HG03565 (cell line): ENCODE measurements around the gene PROM2.
"Not testable (repeated sequence)": the region's sequence is repeated elsewhere in the genome, so short reads cannot be mapped to it uniquely, and the experiment has no call there.

Experiments used
- ATAC-seq: cut with Tn5 transposase; IDR thresholded peaks from one replicate; pipeline ENCODE4 v1.9.1; 2021; ENCODE audit warnings: mild to moderate bottlenecking, moderate library complexity; ENCODE audit not compliant: unreplicated experiment

Gene PROM2

GRCh38 chr2:95269036-95269680 lies 5.1 kb upstream of the PROM2 start:
- no peak for ATAC-seq

GRCh38 chr2:95269745-95270144 lies 4.5 kb upstream of the PROM2 start:
- not testable (repeated sequence) for ATAC-seq

GRCh38 chr2:95270541-95271081 lies 3.6 kb upstream of the PROM2 start:
- ATAC-seq: no peak

GRCh38 chr2:95271381-95271971 lies 2.8 kb upstream of the PROM2 start:
- no peak for ATAC-seq

DNA sequence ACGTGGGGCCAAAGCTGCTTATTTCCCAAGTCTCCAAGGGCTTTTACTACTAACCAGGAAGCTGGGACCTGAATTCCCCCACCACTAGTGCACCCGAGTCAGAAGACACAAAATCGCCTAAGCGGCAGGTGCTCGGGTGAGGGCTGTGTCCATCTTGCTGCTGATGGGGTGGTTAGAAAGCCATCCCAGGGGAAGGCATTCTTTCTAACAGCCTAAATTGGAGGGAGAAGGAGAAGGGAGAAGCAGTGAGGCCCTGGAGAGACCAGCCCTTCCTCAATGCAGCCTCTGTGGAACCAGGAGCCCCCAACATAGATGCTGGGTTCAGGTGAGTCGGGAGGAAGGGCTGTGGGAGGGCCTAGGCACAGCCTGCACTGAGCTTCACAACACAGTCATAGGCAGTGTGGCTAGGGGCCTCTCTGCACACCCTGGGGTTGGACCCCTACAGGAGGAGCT lies 1.9 kb upstream of the PROM2 start:
- no peak for ATAC-seq

DNA sequence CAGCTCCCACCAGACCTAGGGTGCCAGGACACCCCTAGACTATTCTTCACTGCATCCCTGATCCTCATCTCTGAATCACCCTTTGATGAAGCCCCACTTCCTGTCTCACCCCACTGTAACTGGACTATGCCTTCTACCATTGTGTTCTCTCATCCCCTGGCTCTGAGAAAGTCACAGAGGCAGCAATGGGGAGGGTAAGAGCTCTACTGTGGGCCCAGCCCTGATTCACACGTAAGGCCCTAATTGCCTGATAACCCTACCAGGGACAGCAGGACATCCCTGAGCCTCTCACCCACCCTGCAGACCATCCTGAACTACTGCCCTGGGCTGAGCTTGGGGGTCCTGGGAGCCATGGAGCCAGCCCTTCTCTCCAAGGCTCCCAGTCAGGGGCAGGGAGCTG lies 1.5 kb upstream of the PROM2 start:
- no peak for ATAC-seq

DNA sequence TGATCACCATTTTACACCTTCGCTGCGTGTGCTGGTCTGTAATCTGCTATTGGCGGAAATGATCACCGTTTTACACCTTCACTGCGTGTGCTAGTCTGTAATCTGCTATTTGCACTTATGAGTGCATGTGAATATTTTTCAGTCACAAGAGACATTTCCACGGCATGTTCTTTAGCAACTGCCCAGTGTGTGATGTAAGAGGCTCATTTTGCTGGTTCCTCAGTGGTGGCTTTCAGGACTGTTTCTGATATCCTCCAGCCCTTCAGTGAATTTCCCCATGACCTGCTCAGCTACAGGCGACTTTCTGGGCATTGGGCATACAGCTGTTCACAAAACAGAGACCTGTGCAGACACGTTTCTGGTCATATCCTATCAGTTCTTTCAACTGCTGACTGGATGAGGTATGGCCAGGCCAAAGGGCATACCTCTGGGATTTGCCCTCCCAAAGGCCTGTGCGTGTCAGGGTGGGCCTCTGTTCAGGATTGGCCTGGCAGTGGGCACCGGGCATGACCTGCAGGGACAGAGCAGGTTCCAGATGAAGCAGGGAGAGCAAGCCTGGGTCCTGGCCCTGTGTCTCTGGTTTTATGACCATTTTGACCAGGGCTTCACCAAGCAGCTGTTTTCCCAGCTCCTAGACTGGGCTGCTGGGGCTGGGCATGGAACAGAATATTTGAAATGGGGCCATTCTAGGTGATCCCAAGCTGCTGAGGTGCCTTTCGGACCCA lies 521 bp upstream of the PROM2 start:
- ATAC-seq: no peak

DNA sequence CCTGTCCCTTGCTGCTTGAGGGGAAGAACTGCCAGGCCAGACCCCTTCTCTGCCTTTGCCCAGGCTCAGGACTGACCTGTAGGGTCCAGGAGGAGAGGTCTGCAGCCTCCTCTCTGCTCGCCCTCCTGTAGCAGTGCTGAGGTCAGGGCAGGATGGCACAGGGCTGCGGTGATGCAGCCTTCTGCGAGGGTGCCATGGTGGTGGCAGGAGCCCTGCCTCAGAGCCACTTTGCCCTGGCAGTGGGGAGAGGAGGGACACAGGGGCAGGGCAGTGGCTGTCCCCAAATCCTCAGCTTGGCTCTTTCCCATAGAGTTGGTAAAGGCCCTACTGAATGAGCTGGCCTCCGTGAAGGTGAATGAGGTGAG lies 884 bp downstream of the PROM2 start:
- ATAC-seq: no peak

GRCh38 chr2:95275601-95276243 lies 1.5 kb downstream of the PROM2 start:
- no peak for ATAC-seq

DNA sequence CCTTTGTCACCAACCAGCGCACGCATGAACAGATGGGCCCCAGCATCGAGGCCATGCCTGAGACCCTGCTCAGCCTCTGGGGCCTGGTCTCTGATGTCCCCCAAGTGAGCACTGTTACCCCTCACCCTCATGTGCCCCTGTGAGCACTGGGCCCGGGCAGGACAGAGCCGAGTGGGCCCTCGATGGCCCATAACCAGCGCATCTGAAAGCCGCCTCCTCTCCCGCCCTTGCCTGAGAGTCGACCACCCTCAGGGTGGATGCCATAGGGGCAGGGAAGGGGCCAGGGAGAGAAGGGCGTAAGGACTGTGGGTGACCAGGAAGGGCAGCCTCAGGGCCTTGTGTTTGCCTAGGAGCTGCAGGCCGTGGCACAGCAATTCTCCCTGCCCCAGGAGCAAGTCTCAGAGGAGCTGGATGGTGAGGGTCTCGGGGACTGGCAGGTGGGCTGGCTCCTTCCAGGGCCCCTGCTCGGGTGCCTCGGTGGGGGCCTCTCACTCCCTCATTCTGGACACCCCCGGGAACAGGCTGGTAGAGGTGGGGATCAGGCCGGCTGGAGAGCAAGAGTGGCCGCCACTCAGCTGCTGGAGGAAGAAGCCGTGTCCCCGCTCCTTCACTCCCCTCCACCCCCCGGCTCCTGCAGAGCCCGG lies 2.1 kb downstream of the PROM2 start:
- ATAC-seq: no peak

DNA sequence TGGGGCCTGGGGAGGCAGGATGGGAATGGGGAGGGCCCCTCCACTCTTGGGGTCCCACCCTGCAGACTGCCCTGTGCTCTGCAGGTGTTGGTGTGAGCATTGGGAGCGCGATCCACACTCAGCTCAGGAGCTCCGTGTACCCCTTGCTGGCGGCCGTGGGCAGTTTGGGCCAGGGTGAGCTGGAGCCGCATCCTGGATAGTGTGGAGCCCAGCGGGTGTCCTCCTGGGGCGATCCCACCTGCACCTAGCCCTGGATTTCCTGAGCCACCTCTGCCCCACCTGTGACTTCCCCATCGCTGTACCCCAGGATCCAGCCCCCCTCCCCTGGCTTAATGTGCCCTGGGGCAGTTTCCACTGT lies 2.6 kb downstream of the PROM2 start:
- no peak for ATAC-seq

DNA sequence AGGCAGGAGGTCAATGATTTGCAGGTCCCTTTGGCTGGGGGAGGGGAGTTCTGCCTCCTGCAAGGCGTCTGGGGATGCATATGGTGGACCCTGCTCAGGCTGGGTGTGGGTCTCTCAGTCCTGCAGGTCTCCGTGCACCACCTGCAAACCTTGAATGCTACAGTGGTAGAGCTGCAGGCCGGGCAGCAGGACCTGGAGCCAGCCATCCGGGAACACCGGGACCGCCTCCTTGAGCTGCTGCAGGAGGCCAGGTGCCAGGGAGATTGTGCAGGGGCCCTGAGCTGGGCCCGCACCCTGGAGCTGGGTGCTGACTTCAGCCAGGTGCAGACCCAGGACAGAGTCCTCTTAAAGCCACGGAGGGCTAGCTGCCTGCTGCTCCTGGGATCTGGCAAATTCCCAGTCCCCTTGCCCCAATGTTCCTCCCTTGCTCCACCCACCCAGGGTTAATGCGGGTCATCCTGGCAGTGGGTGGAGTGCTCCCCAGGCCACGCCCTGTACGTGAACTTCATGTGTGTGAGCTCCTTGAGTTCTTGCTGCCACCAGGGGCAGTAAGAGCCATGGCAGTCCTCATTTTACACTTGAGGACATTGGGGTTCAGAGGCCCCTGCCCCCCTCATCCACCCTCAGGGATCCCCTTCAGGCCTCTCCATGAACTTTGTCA lies 3.1 kb downstream of the PROM2 start:
- no peak for ATAC-seq

GRCh38 chr2:95278051-95278471 lies 3.8 kb downstream of the PROM2 start:
- ATAC-seq: no peak

- ATAC-seq: no peak
These were observed 4.5 kb downstream of the PROM2 start for GRCh38 chr2:95278637-95279225.

GRCh38 chr2:95279435-95280035 lies 5.3 kb downstream of the PROM2 start:
- ATAC-seq: no peak

DNA sequence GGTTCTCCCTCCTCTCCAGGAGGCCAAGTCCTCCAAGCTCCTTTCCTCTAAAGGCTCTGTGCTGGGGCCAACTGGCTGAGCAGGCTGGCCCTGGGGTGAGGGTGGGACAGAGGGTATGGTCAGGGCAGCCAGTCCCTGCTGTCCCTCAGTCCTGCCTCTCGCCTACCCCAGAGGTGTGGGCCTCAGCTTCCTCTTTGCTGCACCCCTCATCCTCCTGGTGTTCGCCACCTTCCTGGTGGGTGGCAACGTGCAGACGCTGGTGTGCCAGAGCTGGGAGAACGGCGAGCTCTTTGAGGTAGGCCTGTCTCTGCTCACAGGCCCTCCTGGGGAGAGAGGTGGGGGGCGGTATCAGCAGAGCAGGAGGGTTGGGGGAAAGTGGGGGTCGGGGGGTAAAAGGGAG lies 6.8 kb downstream of the PROM2 start:
- no peak for ATAC-seq

DNA sequence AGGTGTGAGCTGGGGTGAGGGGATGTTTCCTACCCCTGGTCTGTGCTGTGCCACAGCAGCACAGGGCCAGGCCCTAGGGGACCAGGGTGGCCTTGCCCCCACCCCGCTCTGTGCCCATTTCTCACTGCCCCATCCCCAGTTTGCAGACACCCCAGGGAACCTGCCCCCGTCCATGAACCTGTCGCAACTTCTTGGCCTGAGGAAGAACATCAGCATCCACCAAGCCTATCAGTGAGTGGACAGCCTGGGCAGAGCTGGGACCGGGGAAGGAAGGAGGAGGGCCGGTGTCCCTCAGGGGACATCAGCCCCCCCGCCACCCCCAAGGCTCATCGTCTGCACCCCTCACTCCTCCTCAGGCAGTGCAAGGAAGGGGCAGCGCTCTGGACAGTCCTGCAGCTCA lies 7.5 kb downstream of the PROM2 start:
- ATAC-seq: no peak

DNA sequence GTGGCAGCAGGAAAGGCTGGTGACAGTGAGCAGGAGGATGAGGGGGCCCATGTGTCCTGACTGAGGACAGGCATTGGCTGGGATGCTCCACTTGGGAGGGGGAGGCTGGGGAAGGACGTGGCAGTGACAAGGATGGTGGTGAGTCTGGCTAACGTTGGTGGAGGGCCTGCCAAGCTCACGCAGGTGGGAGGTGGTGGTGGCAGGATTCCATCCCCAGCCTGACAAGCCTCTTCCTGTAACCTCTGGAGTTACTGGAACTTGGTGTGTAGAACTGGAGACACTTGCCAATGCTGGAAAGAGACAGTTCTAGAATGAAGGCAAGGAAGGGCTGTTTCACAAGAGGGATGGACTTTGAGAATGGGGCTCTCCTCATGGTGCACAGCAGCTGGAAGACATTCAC lies 8.2 kb downstream of the PROM2 start:
- no peak for ATAC-seq

- ATAC-seq: no peak
These were observed 9.3 kb downstream of the PROM2 start for GRCh38 chr2:95283562-95283961.
